Nephron progenitor cell (in vitro differentiated cells): ENCODE measurements around the gene EVA1B.

Experiments used
- DNase-seq: peaks from one replicate; pipeline ENCODE4 v3.0.0; 2021
- H3K27ac Mint-ChIP-seq: 2 replicates; pipeline ENCODE4 v1.8.0; 2021; ENCODE audit warnings: mild to moderate bottlenecking, moderate library complexity, mixed read lengths
- H3K27me3 Mint-ChIP-seq: 2 replicates; pipeline ENCODE4 v1.8.0; 2021; ENCODE audit warnings: mild to moderate bottlenecking, low read depth, mixed read lengths; ENCODE audit not compliant: poor library complexity
- H3K36me3 Mint-ChIP-seq: 2 replicates; pipeline ENCODE4 v1.8.0; 2021; ENCODE audit warnings: low read depth, mixed read lengths
- H3K4me1 Mint-ChIP-seq: 2 replicates; pipeline ENCODE4 v1.8.0; 2021; ENCODE audit warnings: mixed read lengths
- H3K4me3 Mint-ChIP-seq: 2 replicates; pipeline ENCODE4 v1.8.0; 2021; ENCODE audit warnings: mild to moderate bottlenecking, moderate library complexity, mixed read lengths
- H3K9me3 Mint-ChIP-seq: 2 replicates; pipeline ENCODE4 v1.8.0; 2021; ENCODE audit warnings: mild to moderate bottlenecking, moderate library complexity, mixed read lengths
- TF ChIP-seq, protein P1 (sequence below): fragments of 200-600 bp; sonication (generic); IDR thresholded peaks from 2 replicates; pipeline ENCODE4 v1.5.0; 2021; ENCODE audit warnings: antibody characterized with exemption

The EVA1B gene

GRCh38 chr1:36337830-36338229, 14.4 kb upstream of the EVA1B start:
- H3K27ac Mint-ChIP-seq: peak overlapping the region; percentile 36
- TF ChIP-seq, protein P1, sequence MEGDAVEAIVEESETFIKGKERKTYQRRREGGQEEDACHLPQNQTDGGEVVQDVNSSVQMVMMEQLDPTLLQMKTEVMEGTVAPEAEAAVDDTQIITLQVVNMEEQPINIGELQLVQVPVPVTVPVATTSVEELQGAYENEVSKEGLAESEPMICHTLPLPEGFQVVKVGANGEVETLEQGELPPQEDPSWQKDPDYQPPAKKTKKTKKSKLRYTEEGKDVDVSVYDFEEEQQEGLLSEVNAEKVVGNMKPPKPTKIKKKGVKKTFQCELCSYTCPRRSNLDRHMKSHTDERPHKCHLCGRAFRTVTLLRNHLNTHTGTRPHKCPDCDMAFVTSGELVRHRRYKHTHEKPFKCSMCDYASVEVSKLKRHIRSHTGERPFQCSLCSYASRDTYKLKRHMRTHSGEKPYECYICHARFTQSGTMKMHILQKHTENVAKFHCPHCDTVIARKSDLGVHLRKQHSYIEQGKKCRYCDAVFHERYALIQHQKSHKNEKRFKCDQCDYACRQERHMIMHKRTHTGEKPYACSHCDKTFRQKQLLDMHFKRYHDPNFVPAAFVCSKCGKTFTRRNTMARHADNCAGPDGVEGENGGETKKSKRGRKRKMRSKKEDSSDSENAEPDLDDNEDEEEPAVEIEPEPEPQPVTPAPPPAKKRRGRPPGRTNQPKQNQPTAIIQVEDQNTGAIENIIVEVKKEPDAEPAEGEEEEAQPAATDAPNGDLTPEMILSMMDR: no peak
- H3K27me3 Mint-ChIP-seq: peaks cover 7% of the 10 kb centered on the region
- H3K36me3 Mint-ChIP-seq: peaks cover 7% of the 10 kb centered on the region
- no peak overlapping the region for H3K4me3 Mint-ChIP-seq
- peaks cover 7% of the 10 kb centered on the region for H3K4me1 Mint-ChIP-seq
- no peaks in the 10 kb centered on the region for H3K9me3 Mint-ChIP-seq
- DNase-seq: no peak

DNA sequence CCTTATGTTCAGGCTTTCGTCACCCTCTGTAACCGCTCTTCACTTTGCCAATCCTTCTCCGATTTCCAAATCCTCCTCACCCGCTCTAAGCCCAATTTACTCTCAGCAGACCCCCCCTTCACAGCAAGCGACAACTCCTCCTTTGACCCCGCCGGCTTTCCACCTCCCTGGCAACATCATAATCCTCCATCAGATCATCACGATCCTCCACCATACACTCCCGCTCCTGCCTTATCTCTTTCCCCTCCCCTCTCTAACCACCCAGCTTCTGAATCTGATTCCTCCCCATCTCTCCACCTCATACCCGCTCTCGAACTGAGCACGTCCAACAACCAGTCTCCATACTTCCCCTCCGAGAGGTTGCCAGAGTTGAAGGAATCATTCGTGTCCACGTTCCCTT, 7.5 kb upstream of the EVA1B start:
- peaks cover 17% of the 10 kb centered on the region for H3K27me3 Mint-ChIP-seq
- TF ChIP-seq, protein P1: no peak
- H3K9me3 Mint-ChIP-seq: no peaks in the 10 kb centered on the region
- H3K4me3 Mint-ChIP-seq: no peak overlapping the region
- H3K27ac Mint-ChIP-seq: peak overlapping the region; percentile 6
- DNase-seq: no peak
- peaks cover 49% of the 10 kb centered on the region for H3K4me1 Mint-ChIP-seq
- H3K36me3 Mint-ChIP-seq: peaks cover 4% of the 10 kb centered on the region

DNA sequence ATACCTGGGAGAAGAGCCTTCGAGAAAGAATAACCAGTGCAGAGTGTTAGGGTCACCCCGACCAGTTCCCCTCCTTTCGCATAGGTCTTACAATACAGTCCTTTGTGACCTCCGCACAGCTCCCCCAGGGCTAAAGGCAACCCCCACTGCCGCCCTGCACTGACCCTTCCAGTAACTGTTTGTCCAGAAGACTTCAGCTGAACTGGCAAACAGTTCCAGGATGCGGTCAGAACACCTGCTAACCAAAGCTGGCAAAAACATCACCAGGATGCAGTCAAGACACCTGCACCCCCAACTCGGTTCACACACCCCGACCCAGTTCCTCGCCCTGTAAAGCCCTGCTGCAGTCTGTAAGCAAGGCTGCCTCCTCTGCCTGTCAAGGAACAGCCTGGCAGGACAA, 6.4 kb upstream of the EVA1B start:
- H3K27ac Mint-ChIP-seq: no peak overlapping the region
- peaks cover 61% of the 10 kb centered on the region for H3K4me1 Mint-ChIP-seq
- peaks cover 17% of the 10 kb centered on the region for H3K27me3 Mint-ChIP-seq
- H3K9me3 Mint-ChIP-seq: no peaks in the 10 kb centered on the region
- H3K4me3 Mint-ChIP-seq: no peak overlapping the region
- peaks cover 4% of the 10 kb centered on the region for H3K36me3 Mint-ChIP-seq
- TF ChIP-seq, protein P1: no peak
- DNase-seq: no peak

DNA sequence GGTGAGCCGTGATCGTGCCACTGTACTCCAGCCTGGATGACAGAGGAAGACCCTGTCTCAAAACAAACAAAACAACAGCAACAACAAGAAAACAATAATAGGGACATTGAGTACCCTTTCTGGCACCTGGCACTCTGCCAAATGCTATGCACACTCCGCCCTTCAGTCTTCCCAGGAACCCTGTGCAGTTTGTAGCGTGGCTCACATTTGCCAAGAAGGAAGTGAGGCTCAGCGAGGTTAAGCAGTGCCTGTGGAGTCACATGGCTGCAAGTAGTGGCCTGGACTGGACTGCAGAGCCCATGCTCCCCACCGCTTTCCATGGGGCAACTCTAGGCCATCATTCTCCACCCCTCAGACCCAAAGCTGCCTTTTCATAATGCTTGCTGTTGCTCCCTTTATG, 5.3 kb upstream of the EVA1B start:
- Mint-ChIP-seq H3K27me3 (peaks cover 17% of the 10 kb centered on the region), H3K4me1 (peaks cover 71% of the 10 kb centered on the region), H3K4me3 (no peak overlapping the region), H3K36me3 (peaks cover 4% of the 10 kb centered on the region), H3K27ac (no peak overlapping the region), H3K9me3 (no peaks in the 10 kb centered on the region)
- DNase-seq: no peak
- TF ChIP-seq, protein P1: no peak

DNA sequence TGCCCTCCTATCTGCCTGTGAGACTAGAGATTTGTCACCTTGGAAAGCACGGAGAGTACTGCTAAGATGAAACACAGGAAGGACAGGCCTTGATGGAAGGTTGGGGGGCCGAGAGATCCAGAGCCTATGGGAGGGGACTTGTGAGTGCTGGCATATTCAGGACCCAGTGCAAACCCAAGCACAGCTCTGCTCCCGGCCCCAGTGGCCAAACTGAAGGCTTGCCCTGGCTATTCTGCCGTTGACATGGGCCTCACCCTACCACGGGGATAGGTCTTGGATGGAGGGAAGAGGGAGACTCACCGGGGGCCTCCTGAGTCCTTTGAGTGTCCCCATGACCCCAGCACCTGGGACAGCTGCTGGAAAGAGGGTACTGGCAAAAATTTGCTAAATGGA, 4.6 kb upstream of the EVA1B start:
- no peak for DNase-seq
- no peak overlapping the region for H3K4me3 Mint-ChIP-seq
- peaks cover 17% of the 10 kb centered on the region for H3K27me3 Mint-ChIP-seq
- no peaks in the 10 kb centered on the region for H3K9me3 Mint-ChIP-seq
- TF ChIP-seq, protein P1: no peak
- H3K36me3 Mint-ChIP-seq: peaks cover 4% of the 10 kb centered on the region
- H3K27ac Mint-ChIP-seq: no peak overlapping the region
- H3K4me1 Mint-ChIP-seq: peaks cover 71% of the 10 kb centered on the region

DNA sequence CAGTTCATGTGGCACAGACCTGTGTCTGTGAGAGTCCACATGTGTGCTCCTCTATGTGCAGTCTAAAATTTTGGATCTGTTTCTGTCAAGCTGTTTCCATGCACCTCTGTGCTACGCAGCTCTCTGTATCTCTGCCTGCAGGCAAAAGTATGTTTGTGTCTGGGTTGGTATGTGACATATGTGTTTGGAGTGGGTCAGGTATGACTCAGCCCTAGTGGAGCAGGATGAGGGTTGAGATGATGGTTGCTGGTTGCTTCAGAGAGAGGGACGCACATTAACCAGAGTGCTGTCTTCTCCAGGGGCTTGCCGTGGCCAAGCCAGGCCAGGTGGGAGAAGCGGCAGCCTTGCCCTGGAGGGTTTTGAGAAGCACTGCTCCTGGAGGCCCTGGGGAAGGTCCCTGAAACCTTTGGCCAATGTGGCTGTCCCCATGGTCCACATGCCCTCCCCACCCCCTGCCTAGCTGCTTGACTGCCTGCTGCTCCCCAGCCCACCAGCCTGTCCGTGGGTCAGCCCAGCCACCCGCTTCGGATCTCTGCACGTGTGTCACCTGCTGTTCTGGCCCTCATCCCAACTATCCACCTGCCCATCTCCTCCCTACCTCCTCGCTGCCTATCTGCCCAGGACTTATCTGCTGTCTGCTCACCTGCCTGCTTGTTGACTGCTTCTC, 4.1 kb upstream of the EVA1B start:
- Mint-ChIP-seq H3K4me1 (peaks cover 71% of the 10 kb centered on the region), H3K27me3 (peaks cover 17% of the 10 kb centered on the region)

More for the DNA sequence above, 4.1 kb upstream of the EVA1B start:
- DNase-seq: no peak
- Mint-ChIP-seq H3K27ac (no peak overlapping the region), H3K4me3 (no peak overlapping the region), H3K36me3 (peaks cover 4% of the 10 kb centered on the region), H3K9me3 (no peaks in the 10 kb centered on the region)
- TF ChIP-seq, protein P1: no peak
